Activated T-cell treated with anti-CD3 and anti-CD28 coated beads, Interleukin-2, amount 50 U/mL, for 24 hours (primary cell): ENCODE measurements around the gene CDON.

Experiments
- DNase-seq: peaks from one replicate; pipeline ENCODE4 v3.0.0-alpha.2; 2020
- H3K27ac Mint-ChIP-seq: 2 replicates; pipeline ENCODE4 v1.8.0; 2020; ENCODE audit warnings: mild to moderate bottlenecking, mixed read lengths
- H3K27me3 Mint-ChIP-seq: 2 replicates; pipeline ENCODE4 v1.8.0; 2020; ENCODE audit warnings: mixed read lengths
- H3K36me3 Mint-ChIP-seq: 2 replicates; pipeline ENCODE4 v1.8.0; 2020; ENCODE audit warnings: low read depth, mixed read lengths
- H3K4me1 Mint-ChIP-seq: 2 replicates; pipeline ENCODE4 v1.8.0; 2020; ENCODE audit warnings: low read depth, mixed read lengths
- H3K4me3 Mint-ChIP-seq: 2 replicates; pipeline ENCODE4 v1.8.0; 2020; ENCODE audit warnings: mild to moderate bottlenecking, moderate library complexity, mixed read lengths
- H3K9me3 Mint-ChIP-seq: 2 replicates; pipeline ENCODE4 v1.8.0; 2020; ENCODE audit warnings: mixed read lengths

The CDON gene

DNA sequence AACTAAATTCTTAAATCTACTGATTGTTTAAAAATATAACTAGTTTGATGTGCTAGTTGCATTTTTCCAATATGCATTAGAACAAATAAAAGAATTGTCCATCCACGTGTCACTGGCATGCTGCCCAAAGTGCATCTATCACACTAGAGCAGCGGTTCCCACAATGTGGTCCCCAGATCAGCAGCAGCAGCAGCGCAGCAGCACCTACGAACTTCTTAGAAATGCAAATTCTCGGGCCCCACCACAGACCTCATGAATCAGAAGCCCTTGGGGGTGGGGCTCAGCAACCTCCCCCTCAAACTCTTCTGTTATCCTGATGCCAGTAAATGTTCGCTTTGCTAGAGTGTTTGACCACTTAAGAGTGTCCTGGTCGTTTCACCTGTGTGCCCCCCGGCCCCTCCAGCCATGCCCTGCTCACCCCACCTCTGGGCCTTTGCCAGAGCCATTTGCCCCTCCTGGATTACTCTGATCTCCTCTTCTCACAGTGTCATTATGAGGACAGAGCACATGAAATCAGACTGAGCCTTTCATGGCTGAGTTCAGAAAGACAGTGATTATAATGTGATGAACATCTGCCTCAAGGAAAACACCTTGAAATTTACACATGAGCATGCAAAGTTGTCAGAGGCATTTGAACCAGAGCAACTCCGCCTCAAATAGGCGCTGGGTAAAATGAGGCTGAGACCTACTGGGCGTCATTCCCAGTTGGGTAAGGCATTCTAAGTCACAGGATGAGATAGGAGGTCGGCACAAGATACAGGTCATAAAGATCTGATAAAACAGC, 129.4 kb downstream of the CDON start:
- no peak for DNase-seq
- Mint-ChIP-seq H3K4me1 (peaks cover 9% of the 10 kb centered on the region), H3K27ac (no peak overlapping the region), H3K36me3 (no peaks in the 10 kb centered on the region), H3K4me3 (no peak overlapping the region), H3K9me3 (no peaks in the 10 kb centered on the region), H3K27me3 (peaks cover 17% of the 10 kb centered on the region)

DNA sequence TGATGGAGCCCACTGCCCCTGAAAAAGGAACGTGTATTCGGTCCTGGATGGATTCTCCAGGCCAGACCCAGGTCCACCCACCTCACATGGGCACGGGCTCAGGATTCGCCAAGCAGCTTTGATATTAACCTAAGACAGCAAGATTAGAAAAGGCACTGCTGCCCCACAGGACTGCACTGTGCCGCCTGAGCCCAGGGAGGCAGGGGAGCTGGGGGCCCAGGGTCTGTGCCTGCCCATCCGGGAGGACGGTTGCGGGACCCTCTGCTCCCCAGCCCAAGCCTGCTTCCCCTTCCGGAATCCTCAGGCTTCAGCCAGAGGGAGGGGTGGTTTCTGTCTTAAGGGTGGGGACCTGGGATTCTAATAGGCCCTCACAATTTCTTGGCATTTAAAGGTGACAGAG, 130.4 kb downstream of the CDON start:
- no peak for DNase-seq
- H3K4me1 Mint-ChIP-seq, result peaks cover 9% of the 10 kb centered on the region
- H3K27ac Mint-ChIP-seq, result no peak overlapping the region
- H3K36me3 Mint-ChIP-seq, result no peaks in the 10 kb centered on the region
- no peaks in the 10 kb centered on the region for H3K9me3 Mint-ChIP-seq
- no peak overlapping the region for H3K4me3 Mint-ChIP-seq
- H3K27me3 Mint-ChIP-seq, result peaks cover 17% of the 10 kb centered on the region

DNA sequence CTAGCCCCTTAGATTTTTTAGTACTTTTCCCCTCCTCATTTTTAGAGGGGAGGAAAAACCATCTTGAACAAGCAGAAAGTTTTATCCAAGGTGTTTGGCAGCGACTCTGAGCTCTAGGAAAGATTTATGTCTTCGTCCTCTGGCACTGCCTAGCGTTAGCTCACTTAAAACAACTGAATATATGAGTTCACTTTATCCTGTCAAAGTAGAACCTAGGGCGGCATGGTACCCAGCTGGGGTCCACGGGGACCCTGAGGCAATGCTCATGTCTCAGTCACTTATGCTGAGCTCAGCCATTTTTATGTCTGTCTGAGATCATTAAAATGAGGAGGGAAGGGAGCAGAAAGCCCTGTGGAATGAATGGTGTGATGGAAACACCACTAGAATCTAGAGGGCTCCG, 131.0 kb downstream of the CDON start:
- DNase-seq, result no peak
- Mint-ChIP-seq H3K4me1 (peaks cover 9% of the 10 kb centered on the region), H3K4me3 (no peak overlapping the region), H3K27me3 (peaks cover 20% of the 10 kb centered on the region), H3K9me3 (no peaks in the 10 kb centered on the region), H3K27ac (no peak overlapping the region), H3K36me3 (no peaks in the 10 kb centered on the region)

DNA sequence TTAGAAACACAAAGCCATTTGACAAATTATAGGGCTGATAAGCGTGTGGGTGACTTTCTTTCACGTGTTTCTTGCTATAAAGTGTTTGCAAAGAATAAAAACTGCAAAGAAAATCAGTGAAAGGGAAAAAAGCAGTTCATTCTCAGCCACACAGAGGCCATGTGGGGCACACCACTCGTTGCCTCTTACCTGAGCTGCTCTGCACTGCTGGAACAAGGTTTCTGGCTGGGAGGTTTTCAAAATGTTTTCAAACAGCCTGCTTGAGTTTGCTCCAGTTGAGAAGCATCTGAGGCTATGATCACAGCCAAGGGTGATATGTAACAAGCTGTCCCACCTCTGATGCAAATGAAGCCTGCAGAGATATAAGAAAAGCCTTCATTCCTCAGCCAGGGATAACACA, 131.6 kb downstream of the CDON start:
- DNase-seq, result no peak
- Mint-ChIP-seq H3K36me3 (no peaks in the 10 kb centered on the region), H3K4me1 (peaks cover 9% of the 10 kb centered on the region), H3K9me3 (no peaks in the 10 kb centered on the region), H3K27ac (no peak overlapping the region), H3K4me3 (no peak overlapping the region), H3K27me3 (peaks cover 22% of the 10 kb centered on the region)

DNA sequence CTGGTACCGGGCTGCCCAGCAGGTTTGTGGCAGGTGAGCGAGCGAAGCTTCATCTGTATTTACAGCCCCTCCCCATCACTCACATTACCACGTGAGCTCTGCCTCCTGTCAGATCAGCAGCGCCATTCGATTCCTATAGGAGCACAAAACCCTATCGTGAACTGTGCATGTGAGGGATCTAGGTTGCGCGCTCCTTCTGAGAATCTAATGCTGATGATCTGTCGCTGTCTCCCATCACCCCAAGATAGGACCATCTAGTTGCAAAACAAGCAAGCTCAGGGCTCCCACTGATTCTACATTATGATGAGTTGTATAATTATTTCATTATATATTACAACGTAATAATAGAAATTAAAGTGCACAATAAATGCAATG, 132.6 kb downstream of the CDON start:
- Mint-ChIP-seq H3K27me3 (peaks cover 24% of the 10 kb centered on the region), H3K4me1 (peaks cover 9% of the 10 kb centered on the region)

DNA sequence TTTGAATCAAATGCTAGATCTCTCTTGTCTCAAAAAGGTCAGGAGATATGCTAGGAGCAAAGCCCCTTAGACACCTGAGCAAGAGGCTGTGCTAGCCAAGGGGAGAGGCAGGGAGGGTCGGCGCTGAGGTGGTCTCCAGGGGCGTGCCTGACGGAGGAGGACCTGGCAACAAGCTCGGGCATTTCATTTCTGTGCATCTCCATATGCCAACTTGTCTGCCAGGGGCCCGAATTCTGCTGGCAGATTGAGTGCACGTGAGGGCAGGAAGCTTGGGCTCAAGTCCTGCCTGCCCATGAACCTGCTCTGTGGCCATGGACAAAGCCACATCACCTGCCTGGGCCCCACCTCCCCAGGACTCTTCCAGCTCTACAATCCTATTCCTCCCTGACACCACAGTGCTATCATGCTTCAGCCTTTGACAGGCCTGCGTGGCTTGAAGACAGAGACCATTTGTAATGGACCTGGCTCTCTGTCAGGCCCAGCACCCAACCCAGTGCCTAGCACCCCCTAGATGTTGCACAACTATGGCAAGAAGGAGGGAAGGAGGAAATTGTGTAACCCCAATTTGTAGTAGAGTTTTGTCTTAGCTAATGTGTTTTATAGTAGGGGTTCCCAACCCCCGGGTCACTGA, 133.1 kb downstream of the CDON start:
- H3K9me3 Mint-ChIP-seq, result no peaks in the 10 kb centered on the region

More for the DNA sequence above, 132.6 kb downstream of the CDON start:
- H3K4me3 Mint-ChIP-seq, result no peak overlapping the region
- no peak for DNase-seq
- no peaks in the 10 kb centered on the region for H3K36me3 Mint-ChIP-seq
- no peak overlapping the region for H3K27ac Mint-ChIP-seq
- H3K9me3 Mint-ChIP-seq, result no peaks in the 10 kb centered on the region

DNA sequence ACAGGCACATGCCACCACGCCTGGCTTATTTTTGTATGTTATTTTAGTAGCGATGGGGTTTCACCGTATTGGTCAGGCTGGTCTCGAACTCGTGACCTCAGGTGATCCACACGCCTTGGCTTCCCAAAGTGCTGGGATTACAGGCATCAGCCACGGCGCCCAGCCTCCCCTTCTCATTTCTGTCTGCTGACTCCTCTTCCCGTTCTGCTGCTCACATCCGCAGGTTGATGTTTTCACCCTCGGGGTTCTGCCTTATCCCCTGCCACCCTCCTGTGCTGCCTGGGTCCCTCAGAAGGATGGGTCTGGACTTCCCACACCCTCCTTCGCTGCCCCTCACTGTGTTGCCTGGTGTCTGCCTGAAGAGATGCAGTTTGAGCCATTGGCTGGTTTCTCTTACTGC, 136.0 kb downstream of the CDON start:
- no peak for DNase-seq
- H3K27ac Mint-ChIP-seq, result no peak overlapping the region
- H3K4me1 Mint-ChIP-seq, result no peaks in the 10 kb centered on the region
- H3K27me3 Mint-ChIP-seq, result peaks cover 26% of the 10 kb centered on the region
- H3K36me3 Mint-ChIP-seq, result no peaks in the 10 kb centered on the region
- no peak overlapping the region for H3K4me3 Mint-ChIP-seq
- no peaks in the 10 kb centered on the region for H3K9me3 Mint-ChIP-seq

More for the DNA sequence above, 133.1 kb downstream of the CDON start:
- H3K36me3 Mint-ChIP-seq, result no peaks in the 10 kb centered on the region
- peaks cover 24% of the 10 kb centered on the region for H3K27me3 Mint-ChIP-seq
- no peak for DNase-seq
- H3K4me3 Mint-ChIP-seq, result no peak overlapping the region
- no peak overlapping the region for H3K27ac Mint-ChIP-seq
- peaks cover 9% of the 10 kb centered on the region for H3K4me1 Mint-ChIP-seq

- no peak overlapping the region for H3K27ac Mint-ChIP-seq
- DNase-seq, result no peak
- H3K4me1 Mint-ChIP-seq, result no peaks in the 10 kb centered on the region
- H3K36me3 Mint-ChIP-seq, result no peaks in the 10 kb centered on the region
- H3K4me3 Mint-ChIP-seq, result no peak overlapping the region
- H3K27me3 Mint-ChIP-seq, result peaks cover 26% of the 10 kb centered on the region
- no peaks in the 10 kb centered on the region for H3K9me3 Mint-ChIP-seq
Observed at GRCh38 chr11:125925804-125926203, 136.9 kb downstream of the CDON start.

GRCh38 chr11:125925247-125925740, 137.4 kb downstream of the CDON start:
- peaks cover 25% of the 10 kb centered on the region for H3K27me3 Mint-ChIP-seq
- no peaks in the 10 kb centered on the region for H3K9me3 Mint-ChIP-seq
- no peak overlapping the region for H3K27ac Mint-ChIP-seq
- H3K4me1 Mint-ChIP-seq, result no peaks in the 10 kb centered on the region
- DNase-seq, result no peak
- H3K36me3 Mint-ChIP-seq, result no peaks in the 10 kb centered on the region
- H3K4me3 Mint-ChIP-seq, result no peak overlapping the region

GRCh38 chr11:125924384-125925007, 138.2 kb downstream of the CDON start:
- no peak overlapping the region for H3K4me3 Mint-ChIP-seq
- H3K27me3 Mint-ChIP-seq, result peaks cover 19% of the 10 kb centered on the region
- no peak for DNase-seq
- H3K36me3 Mint-ChIP-seq, result no peaks in the 10 kb centered on the region
- no peak overlapping the region for H3K27ac Mint-ChIP-seq
- H3K4me1 Mint-ChIP-seq, result no peaks in the 10 kb centered on the region
- no peaks in the 10 kb centered on the region for H3K9me3 Mint-ChIP-seq

DNA sequence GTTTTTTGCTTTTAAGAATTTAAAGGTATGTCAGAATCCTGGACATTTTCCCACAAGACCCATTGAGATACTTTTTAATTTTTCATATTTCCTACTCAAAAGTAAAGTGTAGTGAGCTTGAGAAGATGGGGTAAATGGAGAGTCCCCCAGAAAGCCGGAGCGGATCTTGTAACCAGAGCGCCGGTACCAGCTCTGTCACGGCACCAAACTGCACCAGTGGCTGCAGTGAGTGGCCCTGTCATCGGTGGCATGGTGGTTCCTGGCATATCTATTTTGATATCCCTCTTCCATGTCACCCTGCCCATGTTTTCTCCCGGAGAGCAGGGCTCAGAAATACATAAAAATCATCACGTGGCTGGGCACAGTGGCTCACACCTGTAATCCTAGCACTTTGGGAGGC, 139.0 kb downstream of the CDON start:
- Mint-ChIP-seq H3K27ac (no peak overlapping the region), H3K36me3 (no peaks in the 10 kb centered on the region), H3K9me3 (no peaks in the 10 kb centered on the region), H3K4me3 (no peak overlapping the region), H3K4me1 (no peaks in the 10 kb centered on the region), H3K27me3 (peaks cover 19% of the 10 kb centered on the region)
- DNase-seq, result no peak

DNA sequence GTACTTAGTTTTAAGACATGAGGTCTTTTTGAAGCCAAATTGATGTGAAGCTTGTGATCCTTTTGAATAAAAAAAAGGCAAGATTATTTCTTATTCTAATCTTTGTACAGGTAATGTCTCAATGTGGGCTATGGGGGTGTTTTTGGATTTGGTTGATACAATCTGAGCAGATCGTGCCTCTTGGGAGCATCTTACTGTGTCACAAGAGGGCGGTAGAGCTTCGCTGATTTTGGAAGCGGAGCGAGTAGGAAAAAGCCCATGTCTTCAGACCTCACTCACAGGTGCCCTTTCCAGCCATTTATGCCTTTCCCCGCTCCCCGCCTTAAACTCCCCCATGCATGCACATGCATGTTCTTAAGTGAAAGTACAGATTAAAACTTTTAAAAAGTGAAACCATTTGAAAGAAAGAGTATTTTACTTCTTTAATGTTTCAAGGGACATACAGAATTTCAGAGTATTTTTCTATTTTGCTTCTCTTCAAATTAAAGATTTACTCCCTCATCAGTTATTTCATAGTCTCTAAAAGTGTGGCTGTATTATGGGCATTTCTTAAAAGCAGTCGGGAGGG, 139.6 kb downstream of the CDON start:
- no peaks in the 10 kb centered on the region for H3K4me1 Mint-ChIP-seq
- DNase-seq, result peak; percentile 59
- no peaks in the 10 kb centered on the region for H3K9me3 Mint-ChIP-seq
- peaks cover 22% of the 10 kb centered on the region for H3K27me3 Mint-ChIP-seq
- no peaks in the 10 kb centered on the region for H3K36me3 Mint-ChIP-seq
- H3K4me3 Mint-ChIP-seq, result no peak overlapping the region
- no peak overlapping the region for H3K27ac Mint-ChIP-seq

- Mint-ChIP-seq H3K27me3 (peaks cover 27% of the 10 kb centered on the region), H3K4me1 (no peaks in the 10 kb centered on the region), H3K36me3 (no peaks in the 10 kb centered on the region), H3K9me3 (no peaks in the 10 kb centered on the region), H3K4me3 (no peak overlapping the region), H3K27ac (no peak overlapping the region)
- no peak for DNase-seq
Observed at GRCh38 chr11:125922156-125922555, 140.5 kb downstream of the CDON start.

DNA sequence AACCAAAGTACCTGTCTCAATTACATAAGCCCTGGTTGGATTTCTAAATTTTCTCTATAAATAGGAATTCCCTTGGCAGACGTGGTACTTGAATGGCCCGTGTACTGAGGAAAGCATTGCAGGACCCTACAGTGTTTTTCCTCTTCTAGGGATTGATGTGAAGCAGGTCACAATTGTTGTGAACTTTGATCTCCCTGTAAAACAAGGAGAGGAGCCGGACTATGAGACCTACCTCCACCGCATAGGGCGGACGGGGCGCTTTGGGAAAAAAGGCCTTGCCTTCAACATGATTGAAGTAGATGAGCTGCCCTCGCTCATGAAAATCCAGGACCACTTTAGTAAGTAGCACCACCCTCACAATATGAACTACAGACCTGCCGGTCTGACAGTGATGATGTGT, 141.6 kb downstream of the CDON start:
- Mint-ChIP-seq H3K9me3 (no peaks in the 10 kb centered on the region), H3K36me3 (no peaks in the 10 kb centered on the region), H3K4me1 (no peaks in the 10 kb centered on the region), H3K27me3 (peaks cover 25% of the 10 kb centered on the region), H3K27ac (no peak overlapping the region), H3K4me3 (no peak overlapping the region)
- no peak for DNase-seq
